Upper lobe of right lung (tissue), 1 donor: ENCODE data around the gene NRP1. TPM values are rescaled to one million over a fixed set of nuclear protein-coding genes. Genes with fewer than 3 reads are reported as not detected.

Source experiments
- ATAC-seq: fragments of 200-7000 bp; cut with Tn5 transposase; one replicate; pipeline ENCODE4 v1.9.1; 2020; ENCODE audit warnings: mild to moderate bottlenecking, moderate library complexity
- DNase-seq: peaks from one replicate; pipeline ENCODE4 v3.0.0-alpha.2; 2020
- H3K27ac ChIP-seq: fragments of 200-600 bp; one replicate; pipeline ENCODE4 v1.8.0; 2022
- H3K27me3 ChIP-seq: fragments of 200-600 bp; one replicate; pipeline ENCODE4 v1.8.0; 2022; ENCODE audit warnings: mild to moderate bottlenecking
- H3K36me3 ChIP-seq: fragments of 200-600 bp; one replicate; pipeline ENCODE4 v1.8.0; 2022
- H3K4me1 ChIP-seq: fragments of 200-600 bp; one replicate; pipeline ENCODE4 v1.8.0; 2022
- H3K4me3 ChIP-seq: fragments of 200-600 bp; one replicate; pipeline ENCODE4 v1.8.0; 2022; ENCODE audit warnings: mild to moderate bottlenecking
- H3K9me3 ChIP-seq: fragments of 200-600 bp; one replicate; pipeline ENCODE4 v1.8.0; 2022
- CTCF ChIP-seq: fragments of 200-600 bp; IDR thresholded peaks from one replicate; pipeline ENCODE4 v1.8.0; 2022; ENCODE audit warnings: antibody characterized with exemption
- intact Hi-C: fragments of 100-400 bp; cut with DNase I; formaldehyde crosslinking; loops from one replicate; pipeline ENCODE4 v1.11.0; 2022
- total RNA-seq: library from RNA; stranded (reverse); fragmentation: NEBNext Ultra II Directional; extraction: Animal tissue kit (Norgen Biotek cat#: 25700); gene quantifications from one replicate; pipeline ENCODE4 v1.2.1, GENCODE V29; 2021
- donor health status: DM: no; HTN: yes; CAD: no; lungs with severe emphysema.

NRP1 gene
- total RNA-seq, 1 donor from 2014 or later = 139 TPM

- Histone ChIP-seq H3K27me3 (no peaks in the 10 kb centered on the region), H3K27ac (no peak overlapping the region), H3K9me3 (no peaks in the 10 kb centered on the region), H3K4me3 (no peak overlapping the region), H3K4me1 (peaks cover 4% of the 10 kb centered on the region), H3K36me3 (peaks cover 43% of the 10 kb centered on the region)
- ATAC-seq (no peak), DNase-seq (no peak)
- no peak for TF ChIP-seq CTCF
- intact Hi-C loops = no loop called here
Observed at GRCh38 chr10:33265621-33266020, 68.8 kb downstream of the NRP1 start.

GRCh38 chr10:33263453-33263852 lies 71.0 kb downstream of the NRP1 start:
- TF ChIP-seq CTCF = no peak
- H3K9me3 ChIP-seq = no peaks in the 10 kb centered on the region
- peaks cover 4% of the 10 kb centered on the region for H3K4me1 ChIP-seq
- H3K4me3 ChIP-seq = no peak overlapping the region
- H3K36me3 ChIP-seq = peaks cover 28% of the 10 kb centered on the region
- H3K27me3 ChIP-seq = no peaks in the 10 kb centered on the region
- DNase-seq (no peak), ATAC-seq (no peak)
- intact Hi-C loops = no loop called here
- H3K27ac ChIP-seq = no peak overlapping the region

GRCh38 chr10:33262871-33263270 lies 71.6 kb downstream of the NRP1 start:
- Histone ChIP-seq H3K27ac (no peak overlapping the region), H3K9me3 (no peaks in the 10 kb centered on the region), H3K36me3 (peaks cover 28% of the 10 kb centered on the region), H3K4me1 (peaks cover 4% of the 10 kb centered on the region), H3K4me3 (no peak overlapping the region), H3K27me3 (no peaks in the 10 kb centered on the region)
- intact Hi-C loops = no loop called here
- no peak for DNase-seq
- ATAC-seq = no peak
- TF ChIP-seq CTCF = no peak

- peaks cover 29% of the 10 kb centered on the region for H3K36me3 ChIP-seq
- H3K27ac ChIP-seq = no peak overlapping the region
- H3K4me1 ChIP-seq = peaks cover 4% of the 10 kb centered on the region
- no peak for TF ChIP-seq CTCF
- H3K4me3 ChIP-seq = no peak overlapping the region
- ATAC-seq (no peak), DNase-seq (no peak)
- no peaks in the 10 kb centered on the region for H3K9me3 ChIP-seq
- H3K27me3 ChIP-seq = no peaks in the 10 kb centered on the region
- intact Hi-C loops = no loop called here
Observed at GRCh38 chr10:33260403-33261149, 73.9 kb downstream of the NRP1 start.

- Histone ChIP-seq H3K9me3 (no peaks in the 10 kb centered on the region), H3K36me3 (peaks cover 39% of the 10 kb centered on the region), H3K4me3 (no peak overlapping the region), H3K27me3 (no peaks in the 10 kb centered on the region), H3K4me1 (peaks cover 3% of the 10 kb centered on the region), H3K27ac (no peak overlapping the region)
- ATAC-seq = no peak
- TF ChIP-seq CTCF = no peak
- intact Hi-C loops = no loop called here
- no peak for DNase-seq
Observed at GRCh38 chr10:33258967-33259366, 75.5 kb downstream of the NRP1 start.
